CD14-positive monocyte (primary cell): ENCODE measurements around the gene JMJD6. TPM values are rescaled to one million over a fixed set of nuclear protein-coding genes. Genes with fewer than 3 reads are reported as not detected.

Experiments
- DNase-seq, 3 donors: peaks; one replicate each; pipeline ENCODE4 v3.0.0-alpha.2; 2011 to 2022
- H2AFZ ChIP-seq: 2 replicates; pipeline ENCODE4 v1.6.0; 2012; ENCODE audit warnings: mild to moderate bottlenecking, low read depth, low read length, inconsistent platforms; ENCODE audit not compliant: insufficient read depth, poor library complexity, severe bottlenecking
- H3K27ac ChIP-seq, 2 donors: 1 replicate in 1 of 2; 2 replicates in 1 of 2; pipeline ENCODE4 v1.5.1; 2012 to 2013; ENCODE audit warnings: low read length in 2 of 2, control low read depth in 1 of 2, inconsistent platforms in 1 of 2, low read depth in 1 of 2, mild to moderate bottlenecking in 1 of 2
- H3K27me3 ChIP-seq, 2 donors: one replicate each; pipeline versions ENCODE4 v1.6.0 to v1.6.1; 2011 to 2013; ENCODE audit warnings: low read length in 2 of 2; ENCODE audit not compliant: control insufficient read depth in 2 of 2, insufficient read depth in 2 of 2
- H3K36me3 ChIP-seq, 2 donors: replicated peaks in 1 of 2; 1 replicate in 1 of 2; 2 replicates in 1 of 2; pipeline versions ENCODE4 v1.5.1 to v1.6.1; 2012 to 2013; ENCODE audit warnings: low read length in 2 of 2, control low read depth in 1 of 2, inconsistent platforms in 1 of 2, mild to moderate bottlenecking in 1 of 2; ENCODE audit not compliant: insufficient read depth in 2 of 2, control insufficient read depth in 1 of 2
- H3K4me1 ChIP-seq, 2 donors: 1 replicate in 1 of 2; 2 replicates in 1 of 2; pipeline versions ENCODE4 v1.5.1 to v1.6.1; 2012 to 2013; ENCODE audit warnings: low read length in 2 of 2, control low read depth in 1 of 2, inconsistent platforms in 1 of 2, mild to moderate bottlenecking in 1 of 2, moderate library complexity in 1 of 2; ENCODE audit not compliant: insufficient read depth in 2 of 2, control insufficient read depth in 1 of 2
- H3K4me2 ChIP-seq: replicated peaks from 2 replicates; pipeline ENCODE3; 2012; ENCODE audit warnings: low read length, moderate library complexity, mild to moderate bottlenecking; ENCODE audit not compliant: poor library complexity, severe bottlenecking; ENCODE audit errors: extremely low read depth
- H3K4me3 ChIP-seq, 3 experiments: fragments of 200-600 bp in 1 of 3; sonication (generic) in 1 of 3; replicated peaks in 1 of 3; 1 replicate in 2 of 3; 2 replicates in 1 of 3; pipeline ENCODE4 v1.5.1; 2011 to 2013; ENCODE audit warnings: low read length in 3 of 3, mild to moderate bottlenecking in 3 of 3, control low read depth in 2 of 3, low read depth in 2 of 3, inconsistent platforms in 1 of 3, moderate library complexity in 1 of 3
- H3K79me2 ChIP-seq: 2 replicates; pipeline ENCODE4 v1.6.0; 2012; ENCODE audit warnings: mild to moderate bottlenecking, control low read depth, inconsistent platforms, low read length, moderate library complexity; ENCODE audit not compliant: insufficient read depth
- H3K9ac ChIP-seq: 2 replicates; pipeline ENCODE4 v1.6.0; 2017; ENCODE audit warnings: low read length, mild to moderate bottlenecking; ENCODE audit not compliant: insufficient read depth, poor library complexity, severe bottlenecking
- H3K9me3 ChIP-seq, 2 donors: replicated peaks in 1 of 2; 1 replicate in 1 of 2; 2 replicates in 1 of 2; pipeline versions ENCODE4 v1.5.1 to v1.6.1; 2012 to 2013; ENCODE audit warnings: low read length in 2 of 2, control low read depth in 1 of 2; ENCODE audit not compliant: control insufficient read depth in 1 of 2, insufficient read depth in 1 of 2
- H4K20me1 ChIP-seq: 2 replicates; pipeline ENCODE4 v1.6.0; 2012; ENCODE audit warnings: mild to moderate bottlenecking, low read length, control low read depth, moderate library complexity; ENCODE audit not compliant: insufficient read depth
- H3K27ac Mint-ChIP-seq, 7 donors: one replicate each; pipeline ENCODE4 v1.8.0; 2020; ENCODE audit warnings: mild to moderate bottlenecking in 7 of 7, mixed read lengths in 7 of 7, moderate library complexity in 6 of 7, inconsistent platforms in 2 of 7
- H3K27me3 Mint-ChIP-seq, 3 donors: one replicate each; pipeline ENCODE4 v1.8.0; 2021 to 2022; ENCODE audit warnings: low read depth in 3 of 3, mild to moderate bottlenecking in 3 of 3, mixed read lengths in 3 of 3, moderate library complexity in 3 of 3, inconsistent platforms in 1 of 3
- H3K36me3 Mint-ChIP-seq, 2 donors: one replicate each; pipeline ENCODE4 v1.8.0; 2020; ENCODE audit warnings: mixed read lengths in 2 of 2, inconsistent platforms in 1 of 2, mild to moderate bottlenecking in 1 of 2
- H3K4me1 Mint-ChIP-seq: one replicate; pipeline ENCODE4 v1.8.0; 2020; ENCODE audit warnings: mild to moderate bottlenecking, mixed read lengths
- H3K4me3 Mint-ChIP-seq, 2 donors: one replicate each; pipeline ENCODE4 v1.8.0; 2020; ENCODE audit warnings: mild to moderate bottlenecking in 2 of 2, mixed read lengths in 2 of 2, moderate library complexity in 1 of 2
- H3K9me3 Mint-ChIP-seq, 7 donors: one replicate each; pipeline ENCODE4 v1.8.0; 2020 to 2022; ENCODE audit warnings: mixed read lengths in 7 of 7, mild to moderate bottlenecking in 6 of 7, moderate library complexity in 6 of 7, inconsistent platforms in 2 of 7
- WGBS: methylation state at CpG from one replicate; pipeline ENCODE4 v1.1.5; 2013; ENCODE audit warnings: missing lambda C conversion rate; ENCODE audit not compliant: insufficient coverage; 5-methylcytosine and 5-hydroxymethylcytosine counted together
- intact Hi-C, 2 donors: fragments of 100-400 bp; cut with micrococcal nuclease; formaldehyde crosslinking; loops; one replicate each; pipeline versions ENCODE4 v1.15.0 to v1.15.1; 2023
- polyA plus RNA-seq, 3 donors: library from polyadenylated mRNA; depleted of rRNA in 1 of 3; unstranded in 2 of 3; stranded (reverse) in 1 of 3; fragments of 300-500 nt in 2 of 3; fragments of >200 nt in 1 of 3; fragmentation: Illumina TruSeq in 2 of 3; gene quantifications; 1 replicate in 2 of 3; 2 replicates in 1 of 3; pipeline ENCODE4 v1.2.3, GENCODE V29; 2012 to 2021
- TF ChIP-seq, protein P1 (sequence below): fragments of 200-600 bp; IDR thresholded peaks from one replicate; pipeline ENCODE4 v1.8.0; 2022; ENCODE audit warnings: antibody characterized with exemption, mild to moderate bottlenecking

JMJD6 gene
- polyA plus RNA-seq, 3 donors, result 24.6 to 75.0 (median 26.2) TPM

DNA sequence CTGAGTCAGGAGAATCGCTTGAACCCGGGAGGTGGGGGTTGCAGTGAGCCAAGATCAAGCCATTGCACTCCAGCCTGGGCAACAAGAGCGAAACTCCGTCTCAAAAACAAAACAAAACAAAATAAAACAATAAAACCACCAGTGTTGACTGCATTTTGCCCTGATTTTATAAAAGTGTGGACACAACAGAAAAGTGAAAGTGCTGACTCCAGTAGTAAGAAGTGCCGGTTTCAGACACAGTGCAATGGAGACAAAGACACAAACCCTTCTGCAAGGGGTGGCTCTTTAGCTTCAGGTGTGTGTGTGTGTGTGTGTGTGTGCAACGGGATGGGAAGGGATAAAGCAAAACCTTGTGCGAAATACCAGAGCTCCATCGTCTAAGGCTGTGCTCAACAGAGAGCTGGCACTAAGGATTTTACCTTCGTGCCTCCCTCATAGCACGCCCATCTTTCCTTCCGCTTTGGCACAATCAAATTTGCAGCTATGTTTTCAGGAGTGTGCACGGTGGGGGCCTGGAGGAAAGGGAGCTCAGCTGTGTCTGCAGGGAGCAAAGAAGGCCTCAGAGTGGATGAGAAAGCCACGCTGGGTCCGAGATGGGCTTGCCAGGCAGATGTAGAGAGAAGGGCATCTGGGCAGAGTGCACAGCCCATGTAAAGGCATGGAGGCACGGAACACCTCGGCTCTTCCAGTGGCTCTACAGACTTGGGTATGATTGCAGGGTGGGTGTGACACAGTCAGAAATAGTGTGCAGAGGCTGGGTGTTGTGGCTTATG lies 31.2 kb downstream of the JMJD6 start:
- Mint-ChIP-seq H3K36me3 (no peaks in the 10 kb centered on the region), H3K4me3 (no peak overlapping the region), H3K27ac (no peak overlapping the region), H3K4me1 (peaks cover 4% of the 10 kb centered on the region), H3K27me3 (peaks cover 0 to 9% (median 6%) of the 10 kb centered on the region in 3 donors), H3K9me3 (no peaks in the 10 kb centered on the region)
- H3K27ac ChIP-seq, result no peak overlapping the region
- H3K4me1 ChIP-seq, result no peaks in the 10 kb centered on the region
- H3K79me2 ChIP-seq, result no peaks in the 10 kb centered on the region
- H3K9me3 ChIP-seq, result no peaks in the 10 kb centered on the region
- no peak overlapping the region for H3K9ac ChIP-seq
- TF ChIP-seq, protein P1, sequence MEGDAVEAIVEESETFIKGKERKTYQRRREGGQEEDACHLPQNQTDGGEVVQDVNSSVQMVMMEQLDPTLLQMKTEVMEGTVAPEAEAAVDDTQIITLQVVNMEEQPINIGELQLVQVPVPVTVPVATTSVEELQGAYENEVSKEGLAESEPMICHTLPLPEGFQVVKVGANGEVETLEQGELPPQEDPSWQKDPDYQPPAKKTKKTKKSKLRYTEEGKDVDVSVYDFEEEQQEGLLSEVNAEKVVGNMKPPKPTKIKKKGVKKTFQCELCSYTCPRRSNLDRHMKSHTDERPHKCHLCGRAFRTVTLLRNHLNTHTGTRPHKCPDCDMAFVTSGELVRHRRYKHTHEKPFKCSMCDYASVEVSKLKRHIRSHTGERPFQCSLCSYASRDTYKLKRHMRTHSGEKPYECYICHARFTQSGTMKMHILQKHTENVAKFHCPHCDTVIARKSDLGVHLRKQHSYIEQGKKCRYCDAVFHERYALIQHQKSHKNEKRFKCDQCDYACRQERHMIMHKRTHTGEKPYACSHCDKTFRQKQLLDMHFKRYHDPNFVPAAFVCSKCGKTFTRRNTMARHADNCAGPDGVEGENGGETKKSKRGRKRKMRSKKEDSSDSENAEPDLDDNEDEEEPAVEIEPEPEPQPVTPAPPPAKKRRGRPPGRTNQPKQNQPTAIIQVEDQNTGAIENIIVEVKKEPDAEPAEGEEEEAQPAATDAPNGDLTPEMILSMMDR, result no peak
- DNase-seq, result no peak
- no peaks in the 10 kb centered on the region for H3K36me3 ChIP-seq
- intact Hi-C loops, result no loop called here
- no peak overlapping the region for H3K4me2 ChIP-seq
- no peak overlapping the region for H3K4me3 ChIP-seq
- 97% methylated on average over 8 of the region's 16 CpGs for WGBS
- H3K27me3 ChIP-seq, result no peaks in the 10 kb centered on the region
- no peaks in the 10 kb centered on the region for H4K20me1 ChIP-seq
- no peak overlapping the region for H2AFZ ChIP-seq

DNA sequence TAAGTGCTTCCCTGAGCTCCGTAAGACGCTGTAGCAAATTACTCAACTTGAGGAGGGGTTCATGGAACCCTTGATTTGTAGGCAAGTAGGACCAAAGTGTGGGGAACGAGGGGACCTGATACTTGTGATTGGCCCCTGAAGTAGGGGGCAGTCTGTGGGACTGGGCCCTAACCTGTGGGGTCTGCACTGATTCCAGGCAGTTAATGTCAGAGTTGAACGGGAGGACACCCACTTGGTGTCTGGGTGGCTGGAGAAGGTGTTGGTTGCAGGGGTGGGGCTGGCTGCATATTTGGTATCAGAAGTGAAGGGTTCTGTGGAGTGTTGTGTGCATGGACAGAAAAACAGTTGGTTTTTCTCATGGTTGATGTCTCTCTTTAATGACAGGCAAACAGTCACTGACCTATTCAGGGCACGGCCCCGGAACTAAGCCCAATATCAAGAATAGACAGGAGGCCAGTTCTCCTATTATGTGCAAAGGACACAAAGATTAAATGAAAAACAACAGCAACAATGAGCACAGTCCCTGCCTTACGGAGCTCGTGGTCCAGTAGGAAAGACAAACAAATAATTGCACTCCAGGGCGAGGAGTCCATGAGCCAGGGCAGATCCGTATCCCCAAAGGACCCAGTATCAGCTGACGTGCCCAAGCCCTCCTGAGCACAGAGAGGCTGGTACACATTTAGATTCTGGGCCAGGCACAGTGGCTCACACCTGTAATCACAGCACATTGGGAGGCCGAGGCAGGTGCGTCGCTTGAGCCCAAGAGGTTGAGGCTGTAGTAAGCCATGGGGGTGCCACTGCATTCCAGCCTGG lies 34.8 kb downstream of the JMJD6 start:
- TF ChIP-seq, protein P1, result no peak
- H4K20me1 ChIP-seq, result no peaks in the 10 kb centered on the region
- no peaks in the 10 kb centered on the region for H3K36me3 ChIP-seq
- Mint-ChIP-seq H3K27me3 (peaks cover 0 to 6% (median 5%) of the 10 kb centered on the region in 3 donors), H3K4me1 (peaks cover 2% of the 10 kb centered on the region), H3K9me3 (no peaks in the 10 kb centered on the region), H3K27ac (no peak overlapping the region), H3K4me3 (no peak overlapping the region), H3K36me3 (no peaks in the 10 kb centered on the region)
- H3K4me2 ChIP-seq, result no peak overlapping the region
- H3K4me3 ChIP-seq, result no peak overlapping the region
- H3K27ac ChIP-seq, result no peak overlapping the region
- no peak for DNase-seq
- no peak overlapping the region for H2AFZ ChIP-seq
- intact Hi-C loops, result no loop called here
- no peaks in the 10 kb centered on the region for H3K9me3 ChIP-seq
- no peaks in the 10 kb centered on the region for H3K27me3 ChIP-seq
- H3K79me2 ChIP-seq, result no peaks in the 10 kb centered on the region
- H3K9ac ChIP-seq, result no peak overlapping the region
- WGBS, result 93% methylated on average over 11 of the region's 14 CpGs
- no peaks in the 10 kb centered on the region for H3K4me1 ChIP-seq
